Raji (cell line): ENCODE measurements around the gene VGLL2.

Source experiments
- POLR2A ChIP-seq: IDR thresholded peaks from 2 replicates; pipeline ENCODE4 v1.6.1; 2011; ENCODE audit warnings: low read depth, low read length, control low read depth; ENCODE audit not compliant: insufficient read depth

VGLL2 gene

GRCh38 chr6:117266257-117267053, 1.1 kb downstream of the VGLL2 start:
- TF ChIP-seq POLR2A = no peak

- no peak for TF ChIP-seq POLR2A
These were observed 1.6 kb downstream of the VGLL2 start for GRCh38 chr6:117267054-117267347.

DNA sequence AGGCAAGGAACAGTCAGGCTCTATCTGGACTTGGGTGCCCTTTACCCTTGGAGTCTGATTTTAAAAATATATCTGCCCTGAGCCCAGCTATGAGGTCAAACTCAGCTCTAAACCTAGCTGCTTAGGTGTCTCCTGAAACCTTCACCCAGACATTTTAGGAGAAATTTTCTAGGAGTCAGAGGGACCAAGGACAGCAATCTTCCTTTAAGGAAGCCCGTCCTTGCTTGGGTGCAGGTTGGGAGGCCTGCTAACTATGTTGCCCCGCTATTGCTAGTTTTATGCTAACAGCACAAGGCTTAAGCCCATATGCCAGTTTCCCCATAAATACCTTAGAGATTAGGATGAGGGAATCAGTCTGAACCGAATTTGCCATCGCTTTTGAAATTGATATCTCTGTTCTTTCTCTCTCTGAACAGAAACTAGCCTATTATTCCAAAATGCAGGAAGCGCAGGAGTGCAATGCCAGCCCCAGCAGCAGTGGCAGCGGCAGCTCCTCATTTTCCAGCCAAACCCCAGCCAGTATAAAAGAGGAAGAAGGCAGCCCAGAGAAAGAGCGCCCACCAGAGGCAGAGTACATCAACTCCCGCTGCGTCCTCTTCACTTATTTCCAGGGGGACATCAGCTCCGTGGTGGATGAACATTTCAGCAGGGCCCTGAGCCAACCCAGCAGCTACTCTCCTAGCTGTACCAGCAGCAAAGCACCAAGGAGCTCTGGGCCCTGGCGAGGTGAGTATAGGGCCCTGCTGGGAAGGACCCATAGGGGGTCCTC, 2.6 kb downstream of the VGLL2 start:
- TF ChIP-seq POLR2A = no peak

GRCh38 chr6:117268924-117269323, 3.6 kb downstream of the VGLL2 start:
- TF ChIP-seq POLR2A = no peak

GRCh38 chr6:117269638-117270054, 4.3 kb downstream of the VGLL2 start:
- no peak for TF ChIP-seq POLR2A

GRCh38 chr6:117270055-117270842, 4.9 kb downstream of the VGLL2 start:
- no peak for TF ChIP-seq POLR2A

- no peak for TF ChIP-seq POLR2A
These were observed 5.6 kb downstream of the VGLL2 start for GRCh38 chr6:117270843-117271507.

DNA sequence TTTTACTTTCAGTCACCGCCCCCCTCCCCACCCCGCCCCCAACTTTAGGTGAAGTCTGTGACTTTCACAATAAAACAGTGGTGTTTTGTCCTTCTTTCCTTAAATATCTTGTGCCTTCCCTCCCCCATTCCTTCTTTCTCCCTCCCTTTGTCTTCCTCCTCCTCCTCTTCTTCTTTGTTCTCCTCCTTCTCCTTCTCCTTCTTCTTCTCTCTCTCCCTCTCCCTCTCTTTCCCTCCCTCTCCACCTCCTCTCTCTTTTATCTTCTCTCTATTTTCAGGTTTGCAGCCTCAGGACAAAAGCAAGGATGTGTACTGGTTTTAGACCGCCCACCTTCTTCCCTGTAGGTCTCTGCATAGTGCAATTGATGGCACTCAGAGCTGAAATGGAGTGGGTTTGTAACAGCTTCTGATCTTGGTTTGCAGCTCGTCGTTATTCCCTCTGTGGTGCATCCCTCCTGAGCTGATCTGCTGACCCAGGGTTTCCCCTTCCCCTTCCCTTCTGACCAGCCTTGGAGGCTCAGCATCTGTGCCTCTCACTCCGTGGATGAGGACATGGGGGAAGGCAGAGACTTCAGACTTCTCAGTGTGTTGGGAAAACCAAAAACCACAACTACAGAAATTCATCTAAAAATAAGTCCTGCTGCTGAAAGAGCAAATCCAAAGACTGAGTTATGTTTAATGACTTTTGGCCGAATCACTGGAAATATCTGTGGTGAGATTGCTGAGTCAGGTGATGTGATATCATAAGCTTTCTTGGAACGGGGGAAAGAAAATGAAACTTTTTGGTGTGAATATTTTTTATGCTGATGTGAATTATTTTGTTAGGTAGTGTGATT, 6.9 kb downstream of the VGLL2 start:
- no peak for TF ChIP-seq POLR2A

- TF ChIP-seq POLR2A = no peak
These were observed 7.5 kb downstream of the VGLL2 start for GRCh38 chr6:117272891-117273290.

GRCh38 chr6:117275205-117275604, 9.8 kb downstream of the VGLL2 start:
- TF ChIP-seq POLR2A = no peak

DNA sequence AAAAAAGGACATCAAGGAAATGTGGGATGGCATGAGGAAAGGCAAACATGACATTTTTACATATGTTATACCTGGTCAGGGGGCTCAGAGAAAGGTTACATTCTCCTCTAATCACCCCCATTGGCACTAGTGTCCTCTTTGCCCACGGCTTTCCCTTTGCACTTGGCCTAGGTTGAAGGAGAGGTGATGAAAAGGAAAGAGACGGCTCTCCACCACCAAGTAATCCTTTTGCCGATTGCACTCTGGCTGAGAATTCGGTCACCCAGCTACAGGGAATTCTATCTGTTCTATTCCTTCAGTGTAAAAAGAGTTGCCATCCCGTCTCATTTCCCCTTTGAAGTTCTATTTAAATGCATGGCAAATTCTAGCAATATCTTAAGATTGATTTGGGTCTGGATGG, 10.4 kb downstream of the VGLL2 start:
- TF ChIP-seq POLR2A = no peak

- TF ChIP-seq POLR2A = no peak
These were observed 11.5 kb downstream of the VGLL2 start for GRCh38 chr6:117276778-117277316.

- TF ChIP-seq POLR2A = no peak
These were observed 15.6 kb downstream of the VGLL2 start for GRCh38 chr6:117280922-117281321.

DNA sequence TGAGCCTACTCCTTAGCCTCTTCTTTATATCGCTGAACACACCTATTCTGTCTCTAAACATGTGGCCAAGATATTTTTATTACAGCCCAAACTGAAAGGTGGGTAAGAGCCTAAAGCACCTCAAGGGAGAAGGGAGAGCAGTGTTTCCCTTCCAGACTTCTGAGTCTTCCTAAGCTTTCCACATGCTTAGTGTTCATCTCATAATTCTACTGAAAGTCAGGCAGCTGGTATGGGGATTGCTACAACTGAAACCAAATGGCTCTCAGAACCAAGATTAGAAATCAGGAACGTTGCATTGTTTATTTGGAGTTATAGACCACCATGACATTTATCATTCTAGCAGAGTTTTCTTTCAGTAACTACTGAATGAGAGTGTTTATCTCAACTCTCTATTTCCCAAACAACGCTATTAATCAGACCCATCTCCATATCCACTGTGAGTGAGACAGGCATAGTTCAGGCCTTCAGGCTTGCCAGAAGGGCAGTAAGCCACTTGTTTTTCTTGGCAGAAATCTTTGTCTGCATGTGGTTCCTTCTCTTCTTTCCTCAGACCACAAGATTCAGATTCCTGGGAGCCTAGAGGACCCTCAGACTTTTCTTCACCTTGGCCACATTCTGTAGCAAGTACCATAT, 22.8 kb downstream of the VGLL2 start:
- no peak for TF ChIP-seq POLR2A
